ENCODE measurements around the gene HSPB6. TPM values are rescaled to one million over a fixed set of nuclear protein-coding genes. Genes with fewer than 3 reads are reported as not detected.

Gene HSPB6
- total and polyA plus RNA-seq, 5 donors, result 107 to 209 (median 150) TPM

DNA sequence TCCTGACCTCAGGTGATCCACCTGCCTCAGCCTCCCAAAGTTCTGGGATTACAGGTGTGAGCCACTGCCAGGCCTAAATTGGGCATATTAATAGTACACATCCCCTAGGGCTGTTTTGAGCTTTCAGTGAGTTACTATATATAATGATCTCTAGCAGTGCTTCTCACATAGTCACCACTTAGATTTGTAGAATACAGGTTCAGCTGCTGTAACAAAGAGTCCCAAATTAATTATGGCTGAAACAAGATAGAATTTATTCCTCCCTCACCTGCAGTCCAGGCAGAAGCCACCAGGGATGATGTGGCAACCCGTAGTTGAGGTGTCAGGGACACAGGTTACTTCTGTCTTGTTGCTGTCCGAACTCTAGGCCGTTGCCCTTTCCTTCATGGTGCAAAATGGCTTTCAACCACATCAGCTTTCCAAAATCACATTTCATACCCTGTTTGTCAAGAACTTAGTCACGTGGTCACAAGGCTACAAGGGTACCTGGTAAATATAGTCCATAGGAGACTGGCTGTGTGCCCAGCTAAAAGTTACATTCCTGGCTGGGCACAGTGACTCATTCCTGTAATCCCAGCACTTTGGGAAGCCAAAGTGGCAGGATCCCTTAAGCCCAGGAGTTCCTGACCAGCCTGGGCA lies 4.0 kb upstream of the HSPB6 start:
- DNase-seq (no peak), ATAC-seq (no peak)
- Histone ChIP-seq H3K4me1 (ENCODE audit: control insufficient read depth, insufficient read depth, low read length) (no peaks in the 10 kb centered on the region), H3K27ac (ENCODE audit: low read length) (no peak overlapping the region), H3K9me3 (ENCODE audit: control insufficient read depth, low read length) (no peaks in the 10 kb centered on the region), H3K4me3 (ENCODE audit: low read length) (no peak overlapping the region), H3K27me3 (ENCODE audit: control insufficient read depth, insufficient read depth) (no peaks in the 10 kb centered on the region)
- intact Hi-C loops (cut with DNase I), result no loop called here
- 92% methylated on average over 4 of the region's 4 CpGs for WGBS

DNA sequence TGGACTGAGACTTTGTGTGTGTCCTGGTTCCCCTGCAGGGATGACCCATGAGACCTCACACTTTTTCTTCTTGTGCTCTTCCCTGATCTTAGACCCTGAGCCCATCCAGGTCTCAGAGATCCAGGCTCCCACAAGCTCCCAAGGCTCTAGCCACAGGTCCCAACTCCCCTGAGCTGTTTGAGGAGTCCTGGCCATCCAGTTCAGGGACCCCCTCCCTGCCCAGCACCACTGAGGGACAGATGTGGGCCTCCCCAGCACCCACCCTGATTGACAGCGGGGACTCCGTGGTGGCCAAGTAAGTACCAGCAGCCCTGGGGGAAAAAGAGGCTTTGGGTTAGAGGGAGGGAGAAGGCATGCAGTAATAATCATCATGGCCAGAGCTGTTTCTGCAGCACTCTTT lies 2.9 kb upstream of the HSPB6 start:
- H3K4me1 ChIP-seq (ENCODE audit: control insufficient read depth, insufficient read depth, low read length), result peaks cover 2% of the 10 kb centered on the region
- no peaks in the 10 kb centered on the region for H3K9me3 ChIP-seq (ENCODE audit: control insufficient read depth, low read length)
- DNase-seq (peak in 1 of 3 donors; percentile 37), ATAC-seq (no peak)
- no peaks in the 10 kb centered on the region for H3K27me3 ChIP-seq (ENCODE audit: control insufficient read depth, insufficient read depth)
- WGBS, result 90% methylated on average over 2 of the region's 2 CpGs
- no peak overlapping the region for H3K27ac ChIP-seq (ENCODE audit: low read length)
- intact Hi-C loops (cut with DNase I), result loop anchor here in 1 of 4 donors (10.0 kb wide), 1 partner anchor 175 kb away; the partner anchor contains the start of gene LRFN3
- no peak overlapping the region for H3K4me3 ChIP-seq (ENCODE audit: low read length)

DNA sequence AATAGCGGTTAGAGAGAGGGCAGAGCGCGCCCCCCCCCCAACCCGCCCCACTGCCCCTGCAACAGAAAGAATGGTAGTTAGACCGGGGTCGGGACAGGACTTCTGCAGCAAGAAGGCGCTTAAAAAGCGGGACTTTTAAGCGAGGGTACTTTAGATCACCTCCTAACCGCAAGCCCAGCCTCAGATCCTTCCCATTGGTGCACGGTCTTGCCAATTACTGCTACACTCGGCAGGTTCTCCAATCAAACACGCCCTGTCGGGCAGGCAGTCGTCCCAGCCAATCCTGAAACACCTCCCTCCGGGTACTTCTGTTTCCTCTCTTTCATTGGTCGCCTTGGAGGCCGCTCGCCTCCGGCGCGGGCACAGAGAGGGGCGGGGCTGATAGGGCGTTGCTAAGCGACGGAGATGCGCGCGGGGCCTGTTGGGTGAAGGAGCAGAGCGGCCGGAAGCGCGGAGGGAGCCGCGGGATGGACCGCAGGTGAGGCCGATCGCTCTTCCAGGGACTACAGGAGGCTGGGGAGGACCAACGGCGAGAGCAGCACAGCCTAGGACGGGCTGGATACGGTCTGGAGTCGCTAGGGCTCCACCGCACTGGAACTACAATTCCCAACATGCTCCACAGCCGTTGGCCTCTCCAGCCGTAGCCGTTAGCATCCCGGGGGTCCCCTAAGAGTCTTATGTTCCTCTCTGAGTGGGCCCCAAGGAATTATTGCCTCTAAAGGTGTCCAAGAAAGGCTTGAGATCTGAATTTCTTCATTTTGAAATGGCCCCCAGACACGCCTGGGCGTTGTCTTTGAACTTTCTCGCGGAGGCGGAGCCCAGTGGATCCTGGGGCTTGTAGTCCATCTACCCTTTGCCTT lies 1.1 kb upstream of the HSPB6 start, which contains the start of gene PROSER3:
Gene PROSER3 (plus strand): TSS at position 428 of the 860 bp plus-strand sequence. CDS start 40 bp downstream, at position 468.
- no peaks in the 10 kb centered on the region for H3K27me3 ChIP-seq (ENCODE audit: control insufficient read depth, insufficient read depth)
- intact Hi-C loops (cut with DNase I), result loop anchor here in 1 of 4 donors (10.0 kb wide), 1 partner anchor 177 kb away; the partner anchor contains the start of gene LRFN3
- under 1% methylated on average over 53 of the region's 53 CpGs for WGBS
- H3K9me3 ChIP-seq (ENCODE audit: control insufficient read depth, low read length), result no peaks in the 10 kb centered on the region
- DNase-seq (peak; percentile 97 to 99 (median 99)), ATAC-seq (peak; percentile 87 to 88)
- H3K27ac ChIP-seq (ENCODE audit: low read length), result peak within 1 kb of the TSS; percentile 97
- peaks cover 2% of the 10 kb centered on the region for H3K4me1 ChIP-seq (ENCODE audit: control insufficient read depth, insufficient read depth, low read length)
- peak within 1 kb of the TSS; percentile 60 for H3K4me3 ChIP-seq (ENCODE audit: low read length)

DNA sequence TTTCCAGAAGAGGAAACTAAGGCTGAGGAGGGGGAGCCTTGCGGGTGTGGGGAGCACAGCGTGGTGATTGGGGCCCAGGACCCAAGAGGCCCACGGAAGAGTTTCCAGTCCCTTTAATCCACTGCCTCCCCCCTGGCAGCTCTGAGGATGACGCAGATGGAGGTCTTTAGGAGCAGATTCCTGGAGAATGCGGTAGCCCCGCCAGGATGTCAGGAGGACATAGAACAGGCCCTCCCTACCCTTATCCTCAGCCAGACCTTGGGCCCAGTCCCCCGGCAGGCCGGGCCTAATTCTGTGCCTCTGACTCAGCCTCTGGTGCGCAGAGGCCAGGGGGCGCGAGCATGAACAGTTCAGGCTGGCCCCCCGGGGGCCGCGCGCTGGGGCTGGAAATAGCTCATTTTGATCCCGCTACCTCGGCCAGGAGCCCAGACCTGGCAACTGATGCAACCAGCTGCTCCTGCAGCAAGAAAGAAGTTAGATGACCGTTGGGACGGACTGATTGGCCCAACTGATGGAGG lies 461 bp upstream of the HSPB6 start:
- H3K4me1 ChIP-seq (ENCODE audit: control insufficient read depth, insufficient read depth, low read length), result peaks cover 2% of the 10 kb centered on the region
- intact Hi-C loops (cut with DNase I), result loop anchor here in 1 of 4 donors (10.0 kb wide), 1 partner anchor 178 kb away; the partner anchor contains the start of gene LRFN3
- H3K9me3 ChIP-seq (ENCODE audit: control insufficient read depth, low read length), result no peaks in the 10 kb centered on the region
- DNase-seq (peak; percentile 95 to 96 (median 95)), ATAC-seq (peak; percentile 59 to 68)
- H3K27ac ChIP-seq (ENCODE audit: low read length), result peak overlapping the region; percentile 97
- no peaks in the 10 kb centered on the region for H3K27me3 ChIP-seq (ENCODE audit: control insufficient read depth, insufficient read depth)
- peak overlapping the region; percentile 47 for H3K4me3 ChIP-seq (ENCODE audit: low read length)
- WGBS, result 2% methylated on average over 19 of the region's 19 CpGs

DNA sequence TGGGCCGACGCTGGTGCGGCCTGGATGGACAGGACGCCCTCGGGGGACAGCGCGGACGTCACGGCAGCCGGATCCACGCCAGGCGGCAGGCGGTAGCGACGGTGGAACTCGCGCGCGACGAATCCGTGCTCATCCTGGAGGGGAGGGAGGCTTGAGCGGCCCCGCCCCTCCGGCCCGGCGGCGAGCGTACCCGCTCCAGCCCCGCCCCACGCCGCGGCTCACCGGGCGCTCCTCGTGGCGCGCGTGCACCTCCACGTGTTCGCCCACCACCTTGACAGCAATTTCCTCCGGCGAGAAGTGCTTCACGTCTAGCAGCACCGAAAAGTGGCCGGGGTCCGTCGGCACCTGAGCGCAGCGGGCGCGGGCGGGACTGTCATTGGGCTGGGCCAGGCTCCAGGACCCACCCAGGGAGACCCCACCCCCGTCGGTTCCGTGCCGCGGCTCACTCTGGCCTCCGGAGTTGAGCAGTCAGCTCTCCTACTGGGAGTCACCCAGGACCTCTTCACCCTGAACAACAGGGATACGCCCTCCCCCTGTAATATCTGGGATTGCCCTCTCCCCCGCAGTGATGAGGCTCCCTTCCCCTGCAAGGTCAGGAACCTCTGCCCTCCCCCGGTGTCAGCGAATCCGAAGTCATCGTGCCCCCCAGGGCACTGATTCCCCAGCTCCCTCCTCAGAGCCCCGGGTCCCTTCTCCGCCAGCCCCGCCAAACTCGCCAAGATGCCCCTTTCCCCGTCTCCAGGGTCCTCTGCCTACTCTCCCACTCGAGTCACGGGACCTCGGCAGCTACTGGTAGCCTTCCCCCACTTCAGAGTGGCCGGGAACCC lies 1.1 kb downstream of the HSPB6 start:
- intact Hi-C loops (cut with DNase I), result loop anchor here in 1 of 4 donors (10.0 kb wide), 1 partner anchor 179 kb away; the partner anchor contains the start of gene LRFN3
- peaks cover 2% of the 10 kb centered on the region for H3K4me1 ChIP-seq (ENCODE audit: control insufficient read depth, insufficient read depth, low read length)
- 13% methylated on average over 74 of the region's 74 CpGs for WGBS

DNA sequence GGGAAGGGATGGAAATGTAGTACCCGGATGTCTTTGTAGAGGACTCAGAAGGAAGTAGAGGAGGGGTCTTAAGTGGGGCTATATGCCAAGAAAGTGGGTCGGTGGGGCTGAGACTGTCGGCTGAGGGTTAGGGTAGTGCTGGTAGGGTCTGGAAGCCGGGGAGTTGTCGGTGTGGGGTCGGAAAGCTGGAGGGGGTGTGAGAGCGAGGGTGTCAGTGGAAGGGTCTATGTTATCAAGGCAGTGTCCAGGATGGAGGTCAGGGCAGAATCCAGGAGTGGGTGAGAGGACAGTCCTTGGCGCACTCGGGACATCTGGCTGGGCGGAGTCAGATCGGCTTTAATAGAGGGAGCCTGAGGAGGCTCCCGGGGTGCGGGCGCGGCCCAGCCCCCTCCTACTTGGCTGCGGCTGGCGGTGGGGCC lies 1.7 kb downstream of the HSPB6 start:
- Histone ChIP-seq H3K4me1 (ENCODE audit: control insufficient read depth, insufficient read depth, low read length) (peaks cover 2% of the 10 kb centered on the region), H3K9me3 (ENCODE audit: control insufficient read depth, low read length) (no peaks in the 10 kb centered on the region), H3K4me3 (ENCODE audit: low read length) (no peak overlapping the region), H3K27ac (ENCODE audit: low read length) (peak overlapping the region; percentile 95), H3K27me3 (ENCODE audit: control insufficient read depth, insufficient read depth) (no peaks in the 10 kb centered on the region)
- WGBS, result 37% methylated on average over 17 of the region's 17 CpGs
- intact Hi-C loops (cut with DNase I), result loop anchor here in 1 of 4 donors (10.0 kb wide), 1 partner anchor 180 kb away; the partner anchor contains the start of gene LRFN3
- DNase-seq (no peak), ATAC-seq (peak; percentile 59 to 64)

More for the DNA sequence above, 1.1 kb downstream of the HSPB6 start:
- H3K27ac ChIP-seq (ENCODE audit: low read length), result peak overlapping the region; percentile 97
- peak overlapping the region; percentile 54 for H3K4me3 ChIP-seq (ENCODE audit: low read length)
- ATAC-seq (peak; percentile 55 to 57), DNase-seq (peak; percentile 94 to 97 (median 97))
- no peaks in the 10 kb centered on the region for H3K9me3 ChIP-seq (ENCODE audit: control insufficient read depth, low read length)
- no peaks in the 10 kb centered on the region for H3K27me3 ChIP-seq (ENCODE audit: control insufficient read depth, insufficient read depth)

DNA sequence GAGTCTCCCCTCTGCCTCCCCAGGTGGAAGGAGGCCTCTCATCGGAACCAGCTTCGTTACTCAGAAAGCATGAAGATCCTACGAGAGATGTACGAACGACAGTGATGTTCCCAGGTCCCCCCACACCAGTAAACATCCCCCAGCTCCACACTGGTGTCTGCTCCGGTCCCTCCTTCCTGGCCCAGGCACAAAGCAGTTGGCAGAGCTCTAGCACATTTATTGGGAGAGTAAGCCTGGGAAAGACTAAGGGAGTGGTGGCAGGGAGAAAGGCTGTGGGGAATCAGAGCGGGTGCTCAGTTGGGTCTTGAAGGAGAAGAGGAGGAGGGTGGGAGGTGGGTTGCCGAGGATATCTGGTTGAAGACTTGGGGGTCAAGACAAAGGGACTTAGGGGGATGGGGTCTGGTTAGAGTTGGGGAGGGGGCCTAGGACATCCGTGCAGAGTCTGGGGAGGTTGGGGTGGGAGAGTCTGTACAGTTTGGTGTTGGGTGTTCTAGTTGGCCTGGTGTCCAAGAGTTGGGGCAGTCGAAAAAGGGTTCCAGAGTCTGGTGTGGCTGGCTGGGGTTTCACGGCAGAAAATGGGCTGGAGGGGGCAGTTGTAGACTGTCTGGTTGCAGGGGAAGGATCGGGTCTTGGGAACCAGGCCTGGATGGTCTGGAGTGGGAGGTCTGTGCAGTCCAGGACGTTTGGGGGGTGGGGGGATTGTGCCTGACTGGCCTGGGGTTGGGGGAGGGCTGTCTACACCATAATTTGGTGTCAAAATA lies 2.3 kb downstream of the HSPB6 start:
- intact Hi-C loops (cut with DNase I), result loop anchor here in 1 of 4 donors (10.0 kb wide), 1 partner anchor 180 kb away; the partner anchor contains the start of gene LRFN3
- Histone ChIP-seq H3K4me1 (ENCODE audit: control insufficient read depth, insufficient read depth, low read length) (peaks cover 2% of the 10 kb centered on the region), H3K27ac (ENCODE audit: low read length) (peak overlapping the region; percentile 95), H3K9me3 (ENCODE audit: control insufficient read depth, low read length) (no peaks in the 10 kb centered on the region), H3K4me3 (ENCODE audit: low read length) (no peak overlapping the region), H3K27me3 (ENCODE audit: control insufficient read depth, insufficient read depth) (no peaks in the 10 kb centered on the region)
- WGBS, result 77% methylated on average over 13 of the region's 13 CpGs
- DNase-seq (peak in 1 of 3 donors; percentile 67), ATAC-seq (no peak)

DNA sequence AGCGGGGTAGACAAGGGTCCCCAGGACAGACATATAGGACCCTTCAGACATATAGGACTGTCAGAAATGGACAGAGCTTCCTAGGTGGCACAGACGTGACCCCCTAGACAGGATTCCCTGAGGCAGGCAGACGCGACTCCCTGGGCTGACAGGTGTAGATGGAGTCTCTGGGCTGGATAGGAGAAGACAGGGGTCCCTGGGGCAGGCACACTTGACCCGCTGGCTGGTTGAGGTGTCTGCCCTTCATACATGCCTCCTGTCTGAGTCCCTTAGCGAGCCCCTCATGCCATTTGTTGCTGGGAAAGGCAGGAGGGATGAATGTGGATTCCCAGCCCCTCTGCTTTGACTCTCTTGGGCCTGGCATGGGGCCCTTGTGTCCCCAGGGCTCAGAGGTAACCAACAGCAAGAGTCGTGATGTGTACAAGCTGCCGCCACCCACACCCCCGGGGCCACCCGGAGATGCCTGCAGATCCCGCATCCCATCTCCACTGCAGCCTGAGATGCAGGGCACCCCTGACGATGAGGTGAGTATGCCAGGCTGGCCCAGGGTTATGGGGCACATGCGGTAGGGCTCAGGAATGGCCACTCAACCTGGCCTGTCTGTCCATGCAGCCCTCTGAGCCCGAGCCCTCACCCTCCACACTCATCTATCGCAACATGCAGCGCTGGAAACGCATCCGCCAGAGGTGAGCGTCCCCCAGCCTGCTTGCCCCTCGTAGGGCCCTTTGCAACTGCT lies 3.0 kb downstream of the HSPB6 start:
- Histone ChIP-seq H3K4me3 (ENCODE audit: low read length) (no peak overlapping the region), H3K27me3 (ENCODE audit: control insufficient read depth, insufficient read depth) (no peaks in the 10 kb centered on the region), H3K27ac (ENCODE audit: low read length) (no peak overlapping the region), H3K9me3 (ENCODE audit: control insufficient read depth, low read length) (no peaks in the 10 kb centered on the region), H3K4me1 (ENCODE audit: control insufficient read depth, insufficient read depth, low read length) (peaks cover 2% of the 10 kb centered on the region)
- WGBS, result 87% methylated on average over 20 of the region's 20 CpGs
- intact Hi-C loops (cut with DNase I), result loop anchor here in 1 of 4 donors (10.0 kb wide), 1 partner anchor 181 kb away; the partner anchor contains the start of gene LRFN3
- no peak for ATAC-seq
- DNase-seq, result peak in 1 of 3 donors; percentile 58

DNA sequence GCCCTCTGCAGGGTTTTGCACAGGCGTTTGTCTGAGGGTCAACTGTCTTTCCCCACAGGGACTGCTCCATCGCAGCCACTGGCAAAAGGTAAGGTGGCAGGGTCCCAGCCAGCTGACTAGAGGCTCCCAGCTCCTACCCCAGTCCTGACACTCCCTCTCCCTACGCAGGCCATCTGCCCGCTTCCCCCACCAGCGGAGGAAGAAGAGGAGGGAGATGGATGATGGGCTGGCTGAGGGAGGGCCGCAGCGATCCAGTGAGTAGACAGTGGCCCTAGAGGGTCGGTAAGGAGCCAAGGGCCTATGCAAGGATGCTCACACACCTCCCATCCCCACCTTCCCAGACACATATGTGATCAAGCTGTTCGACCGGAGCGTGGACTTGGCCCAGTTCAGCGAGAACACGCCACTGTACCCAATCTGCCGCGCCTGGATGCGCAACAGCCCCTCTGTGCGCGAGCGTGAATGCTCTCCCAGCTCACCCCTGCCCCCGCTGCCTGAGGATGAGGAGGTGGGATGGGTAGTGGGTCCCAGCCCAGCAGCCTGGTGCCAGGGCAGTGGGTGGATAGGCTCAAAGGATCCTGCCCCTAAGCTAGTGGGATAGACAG lies 4.0 kb downstream of the HSPB6 start:
- Histone ChIP-seq H3K4me3 (ENCODE audit: low read length) (no peak overlapping the region), H3K27me3 (ENCODE audit: control insufficient read depth, insufficient read depth) (no peaks in the 10 kb centered on the region), H3K27ac (ENCODE audit: low read length) (no peak overlapping the region), H3K9me3 (ENCODE audit: control insufficient read depth, low read length) (no peaks in the 10 kb centered on the region), H3K4me1 (ENCODE audit: control insufficient read depth, insufficient read depth, low read length) (peaks cover 2% of the 10 kb centered on the region)
- intact Hi-C loops (cut with DNase I), result loop anchor here in 1 of 4 donors (10.0 kb wide), 1 partner anchor 182 kb away; the partner anchor contains the start of gene LRFN3
- ATAC-seq (no peak), DNase-seq (peak in 2 of 3 donors; percentile 51 to 53)
- WGBS, result 93% methylated on average over 20 of the region's 20 CpGs
